ENCODE data around the gene AMER3.

Gene AMER3

GRCh38 chr2:130785466-130786055 is 30.2 kb downstream of the AMER3 start:
- no peak for DNase-seq (ENCODE audit: low read depth in 2 of 2)

- no peak for DNase-seq (ENCODE audit: low read depth in 2 of 2)
Observed at GRCh38 chr2:130786076-130786475, 30.7 kb downstream of the AMER3 start.

DNA sequence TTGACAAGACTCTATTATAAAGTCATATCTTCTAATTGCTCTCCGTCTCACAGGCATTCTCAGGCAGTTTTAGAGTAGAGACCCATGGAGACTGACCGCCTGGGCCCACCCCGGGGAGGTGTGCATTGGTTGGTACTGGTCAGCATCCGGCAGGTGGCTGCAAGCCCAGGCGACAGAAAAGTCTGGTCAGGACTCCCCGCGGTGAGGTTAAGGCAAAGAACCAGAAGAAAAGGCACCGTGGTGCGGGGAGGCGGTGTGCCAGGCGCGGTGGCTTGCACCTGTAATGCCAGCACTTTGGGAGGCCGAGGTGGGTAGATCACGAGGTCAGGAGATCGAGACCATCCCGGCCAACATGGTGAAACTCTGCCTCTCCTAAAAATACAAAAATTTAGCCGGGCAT is 32.5 kb downstream of the AMER3 start:
- DNase-seq (ENCODE audit: low read depth in 2 of 2), result no peak

GRCh38 chr2:130790312-130790711 is 35.0 kb downstream of the AMER3 start:
- no peak for DNase-seq (ENCODE audit: low read depth in 2 of 2)

GRCh38 chr2:130790804-130791616 is 35.7 kb downstream of the AMER3 start:
- DNase-seq (ENCODE audit: low read depth in 2 of 2), result no peak

- DNase-seq (ENCODE audit: low read depth in 2 of 2), result no peak
Observed at GRCh38 chr2:130791617-130791939, 36.2 kb downstream of the AMER3 start.

DNA sequence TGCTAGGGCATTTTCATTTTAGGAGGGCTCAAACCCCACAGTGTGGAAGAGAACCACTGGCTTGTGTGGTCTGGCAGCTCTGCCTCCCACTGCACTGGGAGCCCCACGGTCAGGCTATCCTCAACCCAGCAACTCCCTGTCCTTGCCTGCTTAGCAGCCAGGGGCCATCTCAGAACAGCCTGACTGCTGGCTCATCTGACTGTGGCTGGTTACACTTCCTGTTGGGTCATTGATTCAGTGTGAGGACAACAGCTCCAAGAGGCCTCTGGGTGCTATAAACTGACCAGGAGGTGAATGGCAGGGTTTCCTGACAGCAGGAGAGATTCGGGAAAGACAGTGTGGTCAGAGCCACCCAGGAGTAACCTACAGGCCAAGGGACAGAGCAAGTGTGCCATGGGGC is 40.1 kb downstream of the AMER3 start:
- no peak for DNase-seq (ENCODE audit: low read depth in 2 of 2)

GRCh38 chr2:130796290-130796689 is 41.0 kb downstream of the AMER3 start:
- DNase-seq (ENCODE audit: low read depth in 2 of 2), result no peak

DNA sequence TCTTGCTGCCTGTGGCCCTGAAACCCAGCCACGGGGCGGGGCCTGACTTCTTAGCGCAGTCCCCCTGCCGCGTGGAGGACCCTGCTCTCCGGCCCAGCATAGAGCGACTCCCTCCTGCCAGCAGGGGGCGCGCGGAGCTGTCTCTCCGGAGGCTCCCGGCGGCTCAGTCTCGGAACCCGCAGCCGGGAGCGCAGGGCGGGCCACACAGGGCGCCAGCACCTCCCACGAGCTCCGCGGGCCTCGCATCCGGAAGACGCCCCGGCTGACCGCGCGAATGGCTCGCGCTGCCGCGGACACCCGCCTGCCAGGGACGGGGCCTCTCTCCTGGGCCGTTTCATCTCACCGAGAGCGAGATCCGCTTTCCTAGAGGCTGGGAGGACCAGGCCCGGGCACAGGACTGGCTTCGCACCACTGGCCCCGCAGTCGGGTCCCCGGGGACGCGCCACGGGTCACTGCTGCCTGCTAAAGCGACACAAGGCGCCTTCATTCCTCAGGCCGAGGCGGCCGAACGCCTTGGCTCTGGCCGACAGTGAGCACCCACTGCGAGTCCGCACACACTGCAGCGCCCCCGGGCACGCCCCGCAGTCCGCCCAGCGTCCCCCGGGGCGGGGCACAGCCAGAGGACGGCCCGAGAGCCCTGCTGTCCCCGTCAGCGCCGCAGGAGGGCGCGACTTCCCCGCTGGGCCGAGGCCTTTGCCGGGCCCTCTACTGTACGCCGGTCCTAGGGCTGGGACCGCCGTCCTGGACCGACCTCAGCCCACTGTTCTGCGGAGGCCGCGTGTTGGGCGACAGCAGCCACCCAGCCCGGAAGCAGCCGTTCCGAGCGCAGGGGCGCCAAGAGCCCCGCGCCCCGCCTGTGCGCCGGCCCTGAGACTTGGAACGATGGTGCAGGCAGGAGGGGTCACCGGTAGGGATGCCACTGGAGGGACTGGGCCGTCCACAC is 42.4 kb downstream of the AMER3 start:
- peak; percentile 92 to 95 for DNase-seq (ENCODE audit: low read depth in 2 of 2)

- no peak for DNase-seq (ENCODE audit: low read depth in 2 of 2)
Observed at GRCh38 chr2:130798472-130799218, 43.3 kb downstream of the AMER3 start.

- DNase-seq (ENCODE audit: low read depth in 2 of 2), result no peak
Observed at GRCh38 chr2:130799295-130799694, 44.0 kb downstream of the AMER3 start.

DNA sequence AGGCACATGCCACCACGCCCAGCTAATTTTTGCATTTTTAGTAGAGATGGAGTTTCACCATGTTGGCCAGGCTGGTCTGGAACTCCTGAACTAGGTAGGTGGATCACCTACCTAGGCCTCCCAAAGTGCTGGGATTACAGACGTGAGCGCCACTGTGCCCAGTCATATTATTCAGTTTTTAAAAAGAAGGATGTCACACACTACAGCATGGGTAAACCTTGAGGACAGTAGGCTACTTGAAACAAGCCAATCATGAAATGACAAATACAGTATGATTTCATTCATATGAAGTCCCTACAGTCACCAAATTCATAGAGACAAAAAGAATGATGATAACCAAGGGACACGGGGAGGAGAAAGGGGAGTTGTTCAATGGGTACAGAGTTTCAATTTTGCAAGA is 50.3 kb downstream of the AMER3 start:
- DNase-seq (ENCODE audit: low read depth in 2 of 2), result no peak

DNA sequence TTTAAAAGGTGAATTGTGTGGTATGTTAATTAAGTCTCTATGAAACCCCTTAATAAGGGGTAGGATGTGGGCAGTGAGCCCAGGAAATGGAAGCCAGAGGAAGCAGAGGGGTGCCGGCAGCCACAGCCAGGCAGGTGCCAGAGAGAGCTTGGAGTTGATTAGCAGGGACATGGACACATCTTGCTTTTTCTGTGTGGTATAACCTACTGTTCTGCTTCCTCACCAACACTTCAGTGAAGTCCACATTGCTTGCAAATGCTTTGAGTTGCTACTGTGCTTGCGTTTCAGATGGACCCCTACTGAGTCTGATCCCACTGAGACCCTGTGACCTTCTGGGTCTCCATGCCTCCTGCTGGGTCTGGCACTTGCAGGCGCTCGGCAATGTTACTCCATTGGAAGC is 51.0 kb downstream of the AMER3 start:
- no peak for DNase-seq (ENCODE audit: low read depth in 2 of 2)

DNA sequence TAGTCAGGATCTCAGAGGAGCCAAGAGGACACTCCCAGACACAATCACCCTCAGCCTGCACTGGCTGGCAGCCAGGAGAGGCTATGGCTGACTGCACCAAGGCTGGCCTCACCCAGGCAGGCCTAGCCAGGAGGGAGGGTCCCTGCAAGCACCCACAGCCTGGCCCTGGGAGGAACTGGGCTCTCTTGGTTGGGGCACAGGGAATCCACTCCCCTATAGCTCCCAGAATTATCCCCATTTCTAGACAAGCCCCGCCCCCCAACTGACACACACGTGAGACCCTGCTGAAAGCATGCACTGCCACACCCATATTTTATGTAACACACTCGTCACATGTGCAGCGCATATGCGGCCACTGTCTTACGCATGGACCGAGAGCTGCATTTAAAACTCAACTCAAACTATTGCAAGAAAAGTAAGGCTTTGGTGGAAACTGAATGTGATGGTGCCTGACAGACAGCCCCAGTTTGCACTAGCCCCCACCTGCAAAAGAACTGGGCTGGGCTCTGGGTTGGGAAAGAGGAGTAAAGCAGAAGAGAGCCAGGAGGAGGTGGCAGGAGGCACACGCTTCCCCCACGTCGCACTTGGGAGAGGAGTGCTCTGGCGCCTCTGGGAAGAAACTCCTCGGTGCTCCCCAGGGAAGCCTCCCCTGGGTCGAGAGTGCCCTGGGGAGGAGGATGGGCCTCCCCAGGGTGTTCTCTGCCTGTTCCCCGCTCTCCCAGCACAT is 52.5 kb downstream of the AMER3 start:
- DNase-seq (ENCODE audit: low read depth in 2 of 2), result no peak

DNA sequence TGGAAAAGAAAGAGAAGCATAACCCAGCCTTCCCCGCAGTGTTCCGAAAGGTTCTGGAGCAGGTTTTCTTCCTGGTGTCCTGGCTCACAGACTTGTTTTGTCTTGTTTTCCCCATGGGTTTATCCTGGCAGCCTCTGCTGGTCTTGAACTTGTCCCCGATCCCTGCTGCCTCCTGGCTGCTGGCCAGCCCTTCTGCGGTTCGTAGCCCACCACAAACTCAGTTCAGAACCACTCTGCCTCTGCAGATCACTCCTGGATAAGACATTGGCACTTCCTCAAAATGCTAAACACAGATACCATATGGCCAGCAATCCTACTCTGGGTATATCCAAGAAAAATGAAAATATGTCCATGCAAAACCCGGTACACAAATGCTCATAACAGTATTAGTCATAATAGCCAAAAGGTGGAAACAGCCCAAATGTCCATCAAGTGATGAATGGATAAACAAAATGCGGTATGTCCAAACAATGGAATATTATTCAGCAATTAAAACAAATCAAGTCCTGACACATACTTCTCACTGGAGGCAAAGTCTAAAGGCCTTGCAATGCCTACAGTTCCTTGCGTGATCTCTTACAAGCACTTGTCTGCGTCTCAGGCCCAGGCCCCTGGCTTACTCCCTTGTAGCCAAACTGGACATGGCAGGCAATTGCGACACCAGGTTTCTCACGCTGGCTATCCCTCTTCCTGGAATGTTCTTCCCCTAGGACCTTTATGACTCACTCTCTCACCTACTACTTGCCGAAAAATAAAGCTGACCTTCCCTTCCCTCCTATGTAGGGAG is 53.3 kb downstream of the AMER3 start:
- DNase-seq (ENCODE audit: low read depth in 2 of 2), result no peak

GRCh38 chr2:130810490-130810889 is 55.1 kb downstream of the AMER3 start:
- DNase-seq (ENCODE audit: low read depth in 2 of 2), result no peak

DNA sequence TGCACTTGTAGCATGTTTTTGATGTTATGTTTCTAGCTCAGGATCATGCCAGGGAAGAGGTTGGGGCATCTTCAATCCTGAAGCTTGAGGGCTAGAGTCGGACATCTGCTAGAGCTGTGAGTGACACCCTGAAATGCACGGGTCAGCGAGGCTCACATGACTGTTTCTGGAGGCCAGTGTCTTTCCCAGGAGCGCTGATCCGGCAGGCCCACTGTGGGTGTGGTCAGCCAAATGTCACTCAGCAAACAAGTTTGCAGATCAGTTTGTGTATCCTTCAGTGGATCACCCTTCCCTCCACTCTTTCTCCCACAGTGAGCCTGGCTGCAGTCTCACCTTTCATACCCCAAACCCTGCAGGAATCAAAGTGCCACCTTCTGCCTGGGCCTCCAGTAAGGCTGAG is 58.4 kb downstream of the AMER3 start:
- no peak for DNase-seq (ENCODE audit: low read depth in 2 of 2)

DNA sequence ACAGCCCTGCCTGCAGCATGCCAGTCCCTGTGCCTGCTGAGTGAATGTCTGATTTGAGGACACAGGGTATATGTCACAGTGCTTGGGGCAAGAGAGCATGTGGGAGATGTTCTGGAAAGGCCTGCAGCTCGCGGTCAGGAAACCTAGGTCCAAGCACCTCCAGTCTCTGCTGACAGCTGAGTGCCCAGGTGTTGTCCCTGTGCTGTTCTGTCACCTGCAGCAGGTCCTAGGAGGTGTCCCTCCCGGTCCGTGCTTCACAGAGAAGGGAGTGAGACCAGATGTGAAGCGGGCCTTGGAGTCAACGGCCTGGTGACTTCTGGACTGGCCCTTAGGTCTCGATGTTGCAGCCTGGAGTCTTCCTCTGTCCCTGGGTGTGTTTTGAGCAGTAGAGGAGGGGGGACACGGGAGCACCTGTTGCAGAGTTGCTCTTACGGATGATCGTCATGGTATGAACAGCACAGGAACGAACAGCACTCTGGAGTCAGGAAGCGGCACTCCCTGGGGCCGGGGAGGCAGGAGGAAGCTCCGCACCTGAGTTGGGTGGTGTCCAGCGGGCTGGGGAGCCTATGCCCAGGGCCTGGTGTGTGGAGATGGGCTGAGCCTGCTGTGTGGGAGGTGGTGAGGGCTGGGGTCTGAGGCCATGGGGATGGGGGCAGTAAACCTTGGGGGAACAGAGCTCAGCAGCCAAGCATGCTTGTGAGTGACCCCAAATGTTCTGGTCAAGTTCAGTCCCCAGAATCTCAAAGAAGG is 59.8 kb downstream of the AMER3 start:
- no peak for DNase-seq (ENCODE audit: low read depth in 2 of 2)

All from activated CD4-positive, alpha-beta T cell treated with anti-CD3 and anti-CD28 coated beads for 24 hours (primary cell).